Stimulated activated CD8-positive, alpha-beta memory T cell treated with anti-CD3 and anti-CD28 coated beads, Interleukin-4, amount 100 ng/mL, for 4 hours (primary cell): ENCODE measurements around the gene SOX6.
"Not testable (repeated sequence)": the region's sequence is repeated elsewhere in the genome, so short reads cannot be mapped to it uniquely, and the experiment has no call there.

Experiments used
- DNase-seq, 2 donors: peaks; one replicate each; pipeline ENCODE4 v3.0.0-alpha.2; 2020; ENCODE audit warnings: low read depth in 2 of 2, low spot score in 1 of 2

The SOX6 gene

GRCh38 chr11:16049611-16050010, 306.7 kb downstream of the SOX6 start:
- DNase-seq = no peak

- DNase-seq = no peak
Observed at GRCh38 chr11:16047073-16047472, 309.3 kb downstream of the SOX6 start.

GRCh38 chr11:16043617-16044016, 312.7 kb downstream of the SOX6 start:
- DNase-seq = no peak

- no peak for DNase-seq
Observed at GRCh38 chr11:16041207-16041606, 315.1 kb downstream of the SOX6 start.

- no peak for DNase-seq
Observed at GRCh38 chr11:16040151-16040550, 316.2 kb downstream of the SOX6 start.

- no peak for DNase-seq
Observed at GRCh38 chr11:16037179-16037578, 319.2 kb downstream of the SOX6 start.

- DNase-seq = no peak
Observed at GRCh38 chr11:16036218-16036617, 320.1 kb downstream of the SOX6 start.

GRCh38 chr11:16034074-16034473, 322.3 kb downstream of the SOX6 start:
- DNase-seq = no peak

- DNase-seq = no peak
Observed at GRCh38 chr11:16032974-16033373, 323.4 kb downstream of the SOX6 start.

- no peak for DNase-seq
Observed at GRCh38 chr11:16031210-16031609, 325.1 kb downstream of the SOX6 start.

- DNase-seq = no peak
Observed at GRCh38 chr11:16030664-16031063, 325.7 kb downstream of the SOX6 start.

- DNase-seq = not testable (repeated sequence)
Observed at GRCh38 chr11:16029151-16029550, 327.2 kb downstream of the SOX6 start.

- no peak for DNase-seq
Observed at GRCh38 chr11:16028419-16028818, 327.9 kb downstream of the SOX6 start.

- DNase-seq = no peak
Observed at GRCh38 chr11:16027621-16028020, 328.7 kb downstream of the SOX6 start.

GRCh38 chr11:16026849-16027248, 329.5 kb downstream of the SOX6 start:
- DNase-seq = no peak

GRCh38 chr11:16018931-16019330, 337.4 kb downstream of the SOX6 start:
- no peak for DNase-seq

GRCh38 chr11:16016468-16016829, 339.9 kb downstream of the SOX6 start:
- DNase-seq = no peak

- no peak for DNase-seq
Observed at GRCh38 chr11:16015741-16016467, 340.4 kb downstream of the SOX6 start.

GRCh38 chr11:16013649-16014275, 342.6 kb downstream of the SOX6 start:
- DNase-seq = no peak

GRCh38 chr11:16013242-16013641, 343.1 kb downstream of the SOX6 start:
- no peak for DNase-seq

GRCh38 chr11:16012125-16012751, 344.1 kb downstream of the SOX6 start:
- DNase-seq = no peak

GRCh38 chr11:16011396-16011795, 344.9 kb downstream of the SOX6 start:
- no peak for DNase-seq

- DNase-seq = no peak
Observed at GRCh38 chr11:16009021-16009420, 347.3 kb downstream of the SOX6 start.
